Measurements from ENCODE around the gene PILRB.
"Not testable (repeated sequence)": the region's sequence is repeated elsewhere in the genome, so short reads cannot be mapped to it uniquely, and the experiment has no call there.

The PILRB gene

GRCh38 chr7:100363098-100363497, 5.2 kb downstream of the PILRB start:
- no peaks in the 10 kb centered on the region for H3K4me1 ChIP-seq (ENCODE audit: insufficient read depth, insufficient read length)
- H3K9me3 ChIP-seq (ENCODE audit: insufficient read depth, low read length) = no peaks in the 10 kb centered on the region
- no peaks in the 10 kb centered on the region for H3K27me3 ChIP-seq (ENCODE audit: insufficient read depth, insufficient read length)
- TF ChIP-seq YY1 (IDR thresholded peaks at IDR 0.05; ENCODE audit: insufficient read depth, insufficient read length) (no peak), ZNF274 (IDR thresholded peaks at IDR 0.05; ENCODE audit: low read depth, low read length) (no peak), SUZ12 (IDR thresholded peaks at IDR 0.05; ENCODE audit: extremely low read depth, insufficient read depth, insufficient read length) (no peak)
- H3K4me3 ChIP-seq (ENCODE audit: insufficient read length, low read depth) = no peak overlapping the region
- DNase-seq (ENCODE audit: low read depth, low spot score) = no peak
- H3K36me3 ChIP-seq (ENCODE audit: insufficient read depth, insufficient read length, low read length) = peaks cover 79% of the 10 kb centered on the region
- H3K9ac ChIP-seq (ENCODE audit: insufficient read length, low read depth) = no peak overlapping the region

GRCh38 chr7:100363797-100364196, 5.9 kb downstream of the PILRB start:
- not testable (repeated sequence) for H3K9ac ChIP-seq (ENCODE audit: insufficient read length, low read depth); DNase-seq (ENCODE audit: low read depth, low spot score); H3K27me3 ChIP-seq (ENCODE audit: insufficient read depth, insufficient read length); H3K9me3 ChIP-seq (ENCODE audit: insufficient read depth, low read length); H3K4me1 ChIP-seq (ENCODE audit: insufficient read depth, insufficient read length); H3K4me3 ChIP-seq (ENCODE audit: insufficient read length, low read depth)
- peaks cover 75% of the 10 kb centered on the region for H3K36me3 ChIP-seq (ENCODE audit: insufficient read depth, insufficient read length, low read length)

GRCh38 chr7:100364480-100364879, 6.6 kb downstream of the PILRB start:
- Histone ChIP-seq H3K9ac (ENCODE audit: insufficient read length, low read depth) (no peak overlapping the region), H3K4me3 (ENCODE audit: insufficient read length, low read depth) (no peak overlapping the region), H3K4me1 (ENCODE audit: insufficient read depth, insufficient read length) (peaks cover 4% of the 10 kb centered on the region), H3K36me3 (ENCODE audit: insufficient read depth, insufficient read length, low read length) (peaks cover 73% of the 10 kb centered on the region), H3K27me3 (ENCODE audit: insufficient read depth, insufficient read length) (no peaks in the 10 kb centered on the region), H3K9me3 (ENCODE audit: insufficient read depth, low read length) (no peaks in the 10 kb centered on the region)
- TF ChIP-seq SUZ12 (IDR thresholded peaks at IDR 0.05; ENCODE audit: extremely low read depth, insufficient read depth, insufficient read length) (no peak), ZNF274 (IDR thresholded peaks at IDR 0.05; ENCODE audit: low read depth, low read length) (no peak), YY1 (IDR thresholded peaks at IDR 0.05; ENCODE audit: insufficient read depth, insufficient read length) (no peak)
- DNase-seq (ENCODE audit: low read depth, low spot score) = no peak

GRCh38 chr7:100365998-100366367, 8.1 kb downstream of the PILRB start:
- H3K9me3 ChIP-seq (ENCODE audit: insufficient read depth, low read length); H3K4me3 ChIP-seq (ENCODE audit: insufficient read length, low read depth); H3K27me3 ChIP-seq (ENCODE audit: insufficient read depth, insufficient read length); H3K9ac ChIP-seq (ENCODE audit: insufficient read length, low read depth); H3K4me1 ChIP-seq (ENCODE audit: insufficient read depth, insufficient read length); DNase-seq (ENCODE audit: low read depth, low spot score): not testable (repeated sequence)
- peaks cover 62% of the 10 kb centered on the region for H3K36me3 ChIP-seq (ENCODE audit: insufficient read depth, insufficient read length, low read length)

- Histone ChIP-seq H3K9me3 (ENCODE audit: insufficient read depth, low read length) (no peaks in the 10 kb centered on the region), H3K4me1 (ENCODE audit: insufficient read depth, insufficient read length) (peaks cover 12% of the 10 kb centered on the region), H3K27me3 (ENCODE audit: insufficient read depth, insufficient read length) (no peaks in the 10 kb centered on the region), H3K4me3 (ENCODE audit: insufficient read length, low read depth) (no peak overlapping the region), H3K36me3 (ENCODE audit: insufficient read depth, insufficient read length, low read length) (peaks cover 56% of the 10 kb centered on the region), H3K9ac (ENCODE audit: insufficient read length, low read depth) (no peak overlapping the region)
- no peak for TF ChIP-seq SUZ12 (IDR thresholded peaks at IDR 0.05; ENCODE audit: extremely low read depth, insufficient read depth, insufficient read length)
- no peak for TF ChIP-seq ZNF274 (IDR thresholded peaks at IDR 0.05; ENCODE audit: low read depth, low read length)
- TF ChIP-seq YY1 (IDR thresholded peaks at IDR 0.05; ENCODE audit: insufficient read depth, insufficient read length) = no peak
- no peak for DNase-seq (ENCODE audit: low read depth, low spot score)
Measured at GRCh38 chr7:100366411-100367250, 8.7 kb downstream of the PILRB start.

GRCh38 chr7:100367251-100367620, 9.3 kb downstream of the PILRB start:
- Histone ChIP-seq H3K4me3 (ENCODE audit: insufficient read length, low read depth) (no peak overlapping the region), H3K9me3 (ENCODE audit: insufficient read depth, low read length) (no peaks in the 10 kb centered on the region), H3K36me3 (ENCODE audit: insufficient read depth, insufficient read length, low read length) (peaks cover 50% of the 10 kb centered on the region), H3K4me1 (ENCODE audit: insufficient read depth, insufficient read length) (peaks cover 16% of the 10 kb centered on the region), H3K27me3 (ENCODE audit: insufficient read depth, insufficient read length) (no peaks in the 10 kb centered on the region), H3K9ac (ENCODE audit: insufficient read length, low read depth) (no peak overlapping the region)
- TF ChIP-seq YY1 (IDR thresholded peaks at IDR 0.05; ENCODE audit: insufficient read depth, insufficient read length) (no peak), SUZ12 (IDR thresholded peaks at IDR 0.05; ENCODE audit: extremely low read depth, insufficient read depth, insufficient read length) (no peak), ZNF274 (IDR thresholded peaks at IDR 0.05; ENCODE audit: low read depth, low read length) (no peak)
- no peak for DNase-seq (ENCODE audit: low read depth, low spot score)

GRCh38 chr7:100367676-100368613, 10.0 kb downstream of the PILRB start:
- peaks cover 16% of the 10 kb centered on the region for H3K4me1 ChIP-seq (ENCODE audit: insufficient read depth, insufficient read length)
- peaks cover 42% of the 10 kb centered on the region for H3K36me3 ChIP-seq (ENCODE audit: insufficient read depth, insufficient read length, low read length)
- no peaks in the 10 kb centered on the region for H3K9me3 ChIP-seq (ENCODE audit: insufficient read depth, low read length)
- TF ChIP-seq YY1 (IDR thresholded peaks at IDR 0.05; ENCODE audit: insufficient read depth, insufficient read length) (no peak), ZNF274 (IDR thresholded peaks at IDR 0.05; ENCODE audit: low read depth, low read length) (no peak), SUZ12 (IDR thresholded peaks at IDR 0.05; ENCODE audit: extremely low read depth, insufficient read depth, insufficient read length) (no peak)
- no peak overlapping the region for H3K4me3 ChIP-seq (ENCODE audit: insufficient read length, low read depth)
- no peak for DNase-seq (ENCODE audit: low read depth, low spot score)
- H3K9ac ChIP-seq (ENCODE audit: insufficient read length, low read depth) = no peak overlapping the region
- H3K27me3 ChIP-seq (ENCODE audit: insufficient read depth, insufficient read length) = no peaks in the 10 kb centered on the region

All from NT2/D1 (cell line).